PC-9 (cell line): ENCODE measurements around the gene FTSJ1. TPM values are rescaled to one million over a fixed set of nuclear protein-coding genes. Genes with fewer than 3 reads are reported as not detected.

Source experiments
- BruUV-seq: library from RNA; stranded (reverse); fragments of 400-500 nt; replicated peaks from 2 replicates; lab custom pipeline; 2021; lab: Mats Ljungman, UMichigan
- CTCF ChIA-PET: fragments of 300-600 bp; sonication (Branson Sonifier 250); formaldehyde crosslinking; loops from one replicate; lab custom pipeline; 2022; ENCODE audit warnings: antibody characterized with exemption; lab: Charles Lee
- POLR2A ChIA-PET: fragments of 300-600 bp; sonication (Branson Sonifier 250); formaldehyde crosslinking; loops from one replicate; lab custom pipeline; 2022; ENCODE audit warnings: antibody characterized with exemption; ENCODE audit not compliant: unreplicated experiment; lab: Charles Lee
- DNase-seq, 2 experiments: peaks; one replicate each; pipeline versions ENCODE4 v3.0.0 to v3.0.0-alpha.2; 2015 to 2022; ENCODE audit warnings: mixed read lengths in 1 of 2
- H2AFZ ChIP-seq: fragments of 200-600 bp; sonication (generic); 2 replicates; pipeline ENCODE4 v1.8.1; 2017; ENCODE audit warnings: antibody characterized with exemption
- H3F3A ChIP-seq: fragments of 200-600 bp; sonication (generic); 2 replicates; pipeline ENCODE4 v1.8.1; 2017; ENCODE audit warnings: antibody characterized with exemption, mild to moderate bottlenecking, low read depth; ENCODE audit not compliant: insufficient read depth
- H3K27ac ChIP-seq: fragments of 200-600 bp; sonication (generic); 2 replicates; pipeline ENCODE4 v1.6.1; 2016; ENCODE audit warnings: mixed run types
- H3K27me3 ChIP-seq: fragments of 200-600 bp; sonication (generic); 2 replicates; pipeline ENCODE4 v1.6.1; 2016; ENCODE audit warnings: low read depth, mixed run types; ENCODE audit not compliant: insufficient read depth
- H3K36me3 ChIP-seq: fragments of 200-600 bp; sonication (generic); 2 replicates; pipeline ENCODE4 v1.6.1; 2016; ENCODE audit warnings: low read depth, mixed run types
- H3K4me1 ChIP-seq: fragments of 200-600 bp; sonication (generic); replicated peaks from 2 replicates; pipeline ENCODE4 v1.6.1; 2016; ENCODE audit warnings: mixed run types; ENCODE audit not compliant: insufficient read depth
- H3K4me2 ChIP-seq: fragments of 200-600 bp; sonication (generic); 2 replicates; pipeline ENCODE4 v1.6.1; 2017; ENCODE audit warnings: mixed run types
- H3K4me3 ChIP-seq: fragments of 200-600 bp; sonication (generic); 2 replicates; pipeline ENCODE4 v1.6.1; 2016; ENCODE audit warnings: mixed run types
- H3K79me2 ChIP-seq: fragments of 200-600 bp; sonication (generic); 2 replicates; pipeline ENCODE4 v1.6.1; 2017; ENCODE audit warnings: low read depth, mixed run types
- H3K9me2 ChIP-seq: fragments of 200-600 bp; sonication (generic); 2 replicates; pipeline ENCODE4 v1.8.1; 2017; ENCODE audit warnings: mild to moderate bottlenecking; ENCODE audit not compliant: insufficient read depth
- H3K9me3 ChIP-seq: fragments of 200-600 bp; sonication (generic); 2 replicates; pipeline ENCODE4 v1.8.1; 2016; ENCODE audit warnings: low read depth; ENCODE audit not compliant: insufficient read depth
- H4K20me1 ChIP-seq: fragments of 200-600 bp; sonication (generic); 2 replicates; pipeline ENCODE4 v1.8.1; 2017; ENCODE audit not compliant: insufficient read depth
- EZH2 ChIP-seq: fragments of 200-600 bp; sonication (generic); IDR thresholded peaks from 2 replicates; pipeline ENCODE4 v1.8.0; 2017; ENCODE audit warnings: antibody characterized with exemption, low read depth
- intact Hi-C: fragments of 100-400 bp; cut with micrococcal nuclease; formaldehyde crosslinking; loops from one replicate; pipeline ENCODE4 v1.10.0; 2022; ENCODE audit not compliant: unreplicated experiment
- total RNA-seq: library from RNA; stranded (reverse); gene quantifications from 2 replicates; pipeline ENCODE4 v1.2.3, GENCODE V29; 2021
- TF ChIP-seq, protein P1 (sequence below): fragments of 200-600 bp; sonication (generic); conservative IDR thresholded peaks from 2 replicates; pipeline ENCODE4 v1.6.1; 2017; ENCODE audit warnings: mixed run types, antibody characterized with exemption, mild to moderate bottlenecking, moderate library complexity

FTSJ1 gene
- total RNA-seq, 1 experiment from 2014 or later, result 44.0 TPM

DNA sequence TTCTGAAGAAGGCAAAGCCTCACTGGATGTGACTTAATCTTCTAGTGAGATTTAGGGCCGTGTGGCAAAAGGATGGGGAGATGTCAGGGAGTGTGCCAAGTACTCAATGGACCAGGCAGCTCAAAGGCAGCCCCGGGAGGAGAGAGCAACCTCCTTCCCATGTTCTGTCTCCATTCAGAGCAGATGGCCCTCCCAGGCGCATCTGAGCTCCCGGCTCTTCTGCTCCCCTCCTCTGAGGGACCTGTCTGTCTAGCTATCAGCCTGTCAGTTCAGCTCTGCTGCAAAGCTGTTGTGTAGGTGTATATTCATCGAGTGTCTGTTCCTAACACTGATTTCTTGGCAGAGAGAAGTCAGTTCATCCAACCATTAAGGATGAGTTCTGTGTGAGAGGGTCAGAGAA is 21.9 kb downstream of the FTSJ1 start:
- Histone ChIP-seq H3K4me2 (peak overlapping the region; percentile 26; the same call in 1 of the 2 replicates), H3K27ac (peak overlapping the region; percentile 50), H3K36me3 (no peaks in the 10 kb centered on the region)

DNA sequence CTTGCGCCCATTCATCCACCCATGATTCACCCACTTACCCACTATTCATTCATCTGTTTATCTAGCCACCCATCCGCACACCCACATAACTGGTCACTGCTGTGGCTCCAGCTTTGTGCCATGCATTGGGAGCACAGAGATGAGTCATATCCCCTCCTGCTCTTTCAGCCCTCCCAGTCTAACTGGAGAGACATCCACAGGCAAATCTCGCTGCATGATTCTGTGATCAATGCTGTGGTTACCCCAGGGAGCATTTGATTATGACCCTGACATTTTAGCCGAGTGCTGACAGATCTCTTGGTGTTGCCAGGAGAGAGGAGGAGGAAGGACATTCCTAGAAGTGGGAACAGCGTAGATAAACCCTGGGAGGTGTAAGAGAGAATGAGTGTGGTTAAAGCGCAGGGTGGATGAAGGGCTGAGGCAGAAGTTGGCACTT is 22.4 kb downstream of the FTSJ1 start:
- Histone ChIP-seq H3K79me2 (no peaks in the 10 kb centered on the region), H3K4me1 (no peaks in the 10 kb centered on the region), H4K20me1 (no peaks in the 10 kb centered on the region), H3K4me3 (no peak overlapping the region), H2AFZ (no peak overlapping the region), H3F3A (no peaks in the 10 kb centered on the region; the same call in 1 of the 2 replicates), H3K36me3 (no peaks in the 10 kb centered on the region), H3K9me3 (no peaks in the 10 kb centered on the region), H3K9me2 (no peaks in the 10 kb centered on the region), H3K4me2 (peak overlapping the region; percentile 26; the same call in 1 of the 2 replicates), H3K27me3 (no peaks in the 10 kb centered on the region), H3K27ac (peak overlapping the region; percentile 47)
- intact Hi-C loops, result no loop called here
- ChIA-PET POLR2A (no interaction called here), CTCF (no interaction called here)
- TF ChIP-seq, protein P1, sequence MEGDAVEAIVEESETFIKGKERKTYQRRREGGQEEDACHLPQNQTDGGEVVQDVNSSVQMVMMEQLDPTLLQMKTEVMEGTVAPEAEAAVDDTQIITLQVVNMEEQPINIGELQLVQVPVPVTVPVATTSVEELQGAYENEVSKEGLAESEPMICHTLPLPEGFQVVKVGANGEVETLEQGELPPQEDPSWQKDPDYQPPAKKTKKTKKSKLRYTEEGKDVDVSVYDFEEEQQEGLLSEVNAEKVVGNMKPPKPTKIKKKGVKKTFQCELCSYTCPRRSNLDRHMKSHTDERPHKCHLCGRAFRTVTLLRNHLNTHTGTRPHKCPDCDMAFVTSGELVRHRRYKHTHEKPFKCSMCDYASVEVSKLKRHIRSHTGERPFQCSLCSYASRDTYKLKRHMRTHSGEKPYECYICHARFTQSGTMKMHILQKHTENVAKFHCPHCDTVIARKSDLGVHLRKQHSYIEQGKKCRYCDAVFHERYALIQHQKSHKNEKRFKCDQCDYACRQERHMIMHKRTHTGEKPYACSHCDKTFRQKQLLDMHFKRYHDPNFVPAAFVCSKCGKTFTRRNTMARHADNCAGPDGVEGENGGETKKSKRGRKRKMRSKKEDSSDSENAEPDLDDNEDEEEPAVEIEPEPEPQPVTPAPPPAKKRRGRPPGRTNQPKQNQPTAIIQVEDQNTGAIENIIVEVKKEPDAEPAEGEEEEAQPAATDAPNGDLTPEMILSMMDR, result no peak
- BruUV-seq, result no TSS peak
- DNase-seq, result peak in 1 of 2 experiments; percentile 57

More for the DNA sequence above, 21.9 kb downstream of the FTSJ1 start:
- intact Hi-C loops, result no loop called here
- Histone ChIP-seq H3K79me2 (no peaks in the 10 kb centered on the region), H3K4me1 (no peaks in the 10 kb centered on the region), H4K20me1 (no peaks in the 10 kb centered on the region), H2AFZ (no peak overlapping the region), H3K27me3 (no peaks in the 10 kb centered on the region), H3K9me2 (no peaks in the 10 kb centered on the region), H3K9me3 (no peaks in the 10 kb centered on the region), H3K4me3 (no peak overlapping the region), H3F3A (no peaks in the 10 kb centered on the region; the same call in 1 of the 2 replicates)
- DNase-seq, result no peak
- ChIA-PET CTCF (no interaction called here), POLR2A (no interaction called here)
- no TSS peak for BruUV-seq
- TF ChIP-seq, protein P1, result no peak
- TF ChIP-seq EZH2, result no peak

DNA sequence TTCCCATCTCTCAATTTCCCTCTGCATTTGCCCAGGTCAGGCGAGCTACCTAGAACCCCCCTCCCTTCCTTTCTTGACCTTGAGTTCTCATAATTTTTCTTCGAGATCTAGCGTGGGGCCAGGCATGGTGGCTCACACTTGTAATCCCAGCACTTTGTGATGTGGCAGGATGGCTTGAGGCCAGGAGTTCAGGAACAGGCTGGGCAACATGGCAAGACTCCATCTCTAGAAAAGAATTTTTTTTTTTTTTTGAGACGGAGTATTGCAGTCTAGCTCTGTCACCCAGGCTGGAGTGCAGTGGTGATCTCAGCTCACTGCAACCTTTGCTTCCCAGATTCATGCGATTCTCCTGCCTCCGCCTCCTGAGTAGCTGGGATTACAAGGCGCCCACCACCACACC is 28.3 kb downstream of the FTSJ1 start:
- intact Hi-C loops, result no loop called here
- no peaks in the 10 kb centered on the region for H3K9me3 ChIP-seq
- H3K27ac ChIP-seq, result no peak overlapping the region
- no peaks in the 10 kb centered on the region for H3K4me1 ChIP-seq
- no peaks in the 10 kb centered on the region for H3K27me3 ChIP-seq
- no peaks in the 10 kb centered on the region for H3K9me2 ChIP-seq
- H3K36me3 ChIP-seq, result no peaks in the 10 kb centered on the region
- H3F3A ChIP-seq, result no peaks in the 10 kb centered on the region
- H4K20me1 ChIP-seq, result no peaks in the 10 kb centered on the region
- ChIA-PET CTCF (no interaction called here), POLR2A (interaction anchor here (1.0 kb wide), 1 partner anchor 24 kb away, joined by 9 read pairs; no protein-coding TSS in a partner anchor)
- no peak overlapping the region for H2AFZ ChIP-seq
- DNase-seq, result no peak
- no TSS peak for BruUV-seq
- no peak overlapping the region for H3K4me2 ChIP-seq
- H3K4me3 ChIP-seq, result no peak overlapping the region
- no peaks in the 10 kb centered on the region for H3K79me2 ChIP-seq
- no peak for TF ChIP-seq EZH2
- TF ChIP-seq, protein P1, result no peak
